HG03432 (cell line): ENCODE data around the gene ADK.

Experiments used
- ATAC-seq: cut with Tn5 transposase; IDR thresholded peaks from one replicate; pipeline ENCODE4 v1.9.1; 2021; ENCODE audit warnings: mild to moderate bottlenecking, moderate library complexity; ENCODE audit not compliant: unreplicated experiment

Gene ADK

GRCh38 chr10:74231375-74231774, 80.4 kb downstream of the ADK start:
- no peak for ATAC-seq

GRCh38 chr10:74233281-74233680, 82.3 kb downstream of the ADK start:
- no peak for ATAC-seq

- no peak for ATAC-seq
Measured at GRCh38 chr10:74234569-74234968, 83.5 kb downstream of the ADK start.

GRCh38 chr10:74238031-74238431, 87.0 kb downstream of the ADK start:
- no peak for ATAC-seq

GRCh38 chr10:74238516-74238915, 87.5 kb downstream of the ADK start:
- no peak for ATAC-seq

GRCh38 chr10:74243067-74243466, 92.0 kb downstream of the ADK start:
- no peak for ATAC-seq

- ATAC-seq, result no peak
Measured at GRCh38 chr10:74244097-74244685, 93.2 kb downstream of the ADK start.

- no peak for ATAC-seq
Measured at GRCh38 chr10:74244807-74245206, 93.8 kb downstream of the ADK start.

- no peak for ATAC-seq
Measured at GRCh38 chr10:74246495-74246894, 95.5 kb downstream of the ADK start.

GRCh38 chr10:74249865-74250264, 98.8 kb downstream of the ADK start:
- no peak for ATAC-seq

GRCh38 chr10:74255214-74255613, 104.2 kb downstream of the ADK start:
- no peak for ATAC-seq

- no peak for ATAC-seq
Measured at GRCh38 chr10:74255888-74256357, 104.9 kb downstream of the ADK start.

- no peak for ATAC-seq
Measured at GRCh38 chr10:74262856-74263255, 111.8 kb downstream of the ADK start.

GRCh38 chr10:74263996-74264395, 113.0 kb downstream of the ADK start:
- ATAC-seq, result no peak

- ATAC-seq, result no peak
Measured at GRCh38 chr10:74272288-74272687, 121.3 kb downstream of the ADK start.

- ATAC-seq, result no peak
Measured at GRCh38 chr10:74275755-74276290, 124.8 kb downstream of the ADK start.

- no peak for ATAC-seq
Measured at GRCh38 chr10:74276416-74276815, 125.4 kb downstream of the ADK start.

GRCh38 chr10:74282151-74282847, 131.3 kb downstream of the ADK start:
- ATAC-seq, result no peak

- ATAC-seq, result no peak
Measured at GRCh38 chr10:74282848-74283210, 131.8 kb downstream of the ADK start.

GRCh38 chr10:74289188-74289587, 138.2 kb downstream of the ADK start:
- no peak for ATAC-seq

GRCh38 chr10:74289951-74290350, 138.9 kb downstream of the ADK start:
- no peak for ATAC-seq

- no peak for ATAC-seq
Measured at GRCh38 chr10:74290708-74291107, 139.7 kb downstream of the ADK start.
